ENCODE measurements around the gene MYL10. TPM values are rescaled to one million over a fixed set of nuclear protein-coding genes. Genes with fewer than 3 reads are reported as not detected.

MYL10 gene
- total and polyA plus RNA-seq, 10 of the 15 experiments (the other 5 are each of a cell fraction or from before 2014, with no cell fraction given), result not detected

GRCh38 chr7:101586906-101587677 lies 42.0 kb downstream of the MYL10 start:
- no peaks in the 10 kb centered on the region for H3K4me1 ChIP-seq (ENCODE audit: control insufficient read depth, insufficient read depth, low read length)
- no peaks in the 10 kb centered on the region for H3K79me2 ChIP-seq (ENCODE audit: control insufficient read depth, insufficient read depth, low read length)
- no peak overlapping the region for H3K4me2 ChIP-seq (ENCODE audit: control insufficient read depth, insufficient read depth)
- H3K36me3 ChIP-seq (ENCODE audit: control insufficient read depth in 2 of 2, insufficient read depth in 2 of 2, low read length in 1 of 2), result no peaks in the 10 kb centered on the region
- 40% methylated on average over 12 of the region's 12 CpGs for WGBS (ENCODE audit: insufficient coverage, insufficient replicate concordance, low lambda C conversion rate, missing lambda C conversion rate)
- DNase-seq (ENCODE audit: low read depth, low spot score) (no peak), ATAC-seq (no peak), FAIRE-seq (no peak)
- BruUV-seq (replicated peaks), result no TSS peak
- H3K27ac ChIP-seq (ENCODE audit: control insufficient read depth, insufficient read depth), result no peak overlapping the region
- no peak overlapping the region for H3K4me3 ChIP-seq
- TF ChIP-seq USF1 (IDR thresholded peaks at IDR 0.05; ENCODE audit: borderline replicate concordance, extremely low read length, insufficient read depth, low read depth, low read length), result peak; percentile 20
- TF ChIP-seq, protein P1, sequence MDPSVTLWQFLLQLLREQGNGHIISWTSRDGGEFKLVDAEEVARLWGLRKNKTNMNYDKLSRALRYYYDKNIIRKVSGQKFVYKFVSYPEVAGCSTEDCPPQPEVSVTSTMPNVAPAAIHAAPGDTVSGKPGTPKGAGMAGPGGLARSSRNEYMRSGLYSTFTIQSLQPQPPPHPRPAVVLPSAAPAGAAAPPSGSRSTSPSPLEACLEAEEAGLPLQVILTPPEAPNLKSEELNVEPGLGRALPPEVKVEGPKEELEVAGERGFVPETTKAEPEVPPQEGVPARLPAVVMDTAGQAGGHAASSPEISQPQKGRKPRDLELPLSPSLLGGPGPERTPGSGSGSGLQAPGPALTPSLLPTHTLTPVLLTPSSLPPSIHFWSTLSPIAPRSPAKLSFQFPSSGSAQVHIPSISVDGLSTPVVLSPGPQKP (IDR thresholded peaks at IDR 0.05; ENCODE audit: low read depth, low read length), result no peak
- TF ChIP-seq NFYB (IDR thresholded peaks at IDR 0.05; ENCODE audit: insufficient read depth, low read depth, low read length), result 0 out of 2 replicates have a peak, but pooled peaks have one; percentile 14
- in situ Hi-C loops (cut with MboI) (no loop called here), intact Hi-C loops (cut with micrococcal nuclease; ENCODE audit: unreplicated experiment) (no loop called here)
- ChIA-PET SMC1A (ENCODE audit: uncharacterized antibody, unreplicated experiment) (no interaction called here), RAD21 (ENCODE audit: unreplicated experiment) (no interaction called here), CTCF (interaction anchor here (1.4 kb wide), 1 partner anchor 44 kb away, joined by 5 read pairs; no protein-coding TSS in a partner anchor), POLR2A (no interaction called here)
- H3K9me3 ChIP-seq (replicated peaks; ENCODE audit: control insufficient read depth, insufficient read depth, low read length), result no peaks in the 10 kb centered on the region; the same call in 2 of the 3 replicates
- no peak overlapping the region for H3K9ac ChIP-seq (ENCODE audit: control insufficient read depth, insufficient read depth, low read length)
- no peaks in the 10 kb centered on the region for H4K20me1 ChIP-seq (ENCODE audit: control insufficient read depth, insufficient read depth)
- no peak overlapping the region for H2AFZ ChIP-seq (ENCODE audit: control insufficient read depth, low read depth, low read length)
- H3K27me3 ChIP-seq (replicated peaks in 1 of 2; ENCODE audit: control insufficient read depth in 2 of 2, insufficient read depth in 2 of 2, low read length in 1 of 2), result no peaks in the 10 kb centered on the region
